Epithelial cell of esophagus (primary cell): ENCODE data around the gene BCL7A.
A peak's percentile ranks its signal among the peaks of the same experiment; 100 is the strongest.

Experiments used
- DNase-seq: peaks from one replicate; pipeline ENCODE4 v3.0.0; 2010; ENCODE audit warnings: low read depth
- H3K4me3 ChIP-seq: 2 replicates; pipeline ENCODE4 v1.5.1; 2011; ENCODE audit warnings: mild to moderate bottlenecking, low read length, control low read depth
- CTCF ChIP-seq: IDR thresholded peaks from 2 replicates; pipeline ENCODE4 v1.5.1; 2011; ENCODE audit warnings: low read depth, mild to moderate bottlenecking, low read length, control low read depth, inconsistent platforms; ENCODE audit not compliant: insufficient read depth; ENCODE audit errors: missing control alignments

Gene BCL7A

GRCh38 chr12:122062832-122063693 lies 41.4 kb downstream of the BCL7A start:
- TF ChIP-seq CTCF = no peak
- no peak overlapping the region for H3K4me3 ChIP-seq
- peak; percentile 92 for DNase-seq

- H3K4me3 ChIP-seq = no peak overlapping the region
- TF ChIP-seq CTCF = no peak
- DNase-seq = no peak
These were observed 42.0 kb downstream of the BCL7A start for GRCh38 chr12:122063694-122064024.

- DNase-seq = peak; percentile 91
- H3K4me3 ChIP-seq = no peak overlapping the region
- peak; percentile 17 for TF ChIP-seq CTCF
These were observed 42.5 kb downstream of the BCL7A start for GRCh38 chr12:122064025-122064777.

GRCh38 chr12:122064780-122065588 lies 43.3 kb downstream of the BCL7A start:
- peak; percentile 72 for DNase-seq
- H3K4me3 ChIP-seq = no peak overlapping the region
- TF ChIP-seq CTCF = no peak

GRCh38 chr12:122067548-122067947 lies 45.9 kb downstream of the BCL7A start:
- no peak overlapping the region for H3K4me3 ChIP-seq
- DNase-seq = no peak
- no peak for TF ChIP-seq CTCF

GRCh38 chr12:122067966-122068365 lies 46.3 kb downstream of the BCL7A start:
- H3K4me3 ChIP-seq = no peak overlapping the region
- TF ChIP-seq CTCF = no peak
- no peak for DNase-seq
